Uterus (tissue), 4 donors: Measurements from ENCODE around the gene ZNF121. TPM values are rescaled to one million over a fixed set of nuclear protein-coding genes. Genes with fewer than 3 reads are reported as not detected.
"Not testable (repeated sequence)": the region's sequence is repeated elsewhere in the genome, so short reads cannot be mapped to it uniquely, and the experiment has no call there.

Experiments
- DNase-seq, 2 donors: peaks; one replicate each; pipeline ENCODE4 v3.0.0-alpha.2; 2019 to 2020
- H3K27ac ChIP-seq, 2 donors: fragments of 200-600 bp; sonication (generic); 1 replicate in 1 of 2; 2 replicates in 1 of 2; pipeline ENCODE4 v1.5.1; 2016 to 2018
- H3K27me3 ChIP-seq, 2 donors: fragments of 200-600 bp; sonication (generic); one replicate each; pipeline ENCODE4 v1.5.1; 2018 to 2019; ENCODE audit warnings: control low read depth in 1 of 2
- H3K36me3 ChIP-seq, 2 donors: fragments of 200-600 bp; sonication (generic); one replicate each; pipeline ENCODE4 v1.5.1; 2019; ENCODE audit warnings: control low read depth in 1 of 2
- H3K4me1 ChIP-seq, 2 donors: fragments of 200-600 bp; sonication (generic); one replicate each; pipeline ENCODE4 v1.5.1; 2018 to 2019; ENCODE audit warnings: control low read depth in 1 of 2
- H3K4me3 ChIP-seq, 2 donors: fragments of 200-600 bp; sonication (generic); 1 replicate in 1 of 2; 2 replicates in 1 of 2; pipeline ENCODE4 v1.5.1; 2018 to 2019; ENCODE audit warnings: mild to moderate bottlenecking in 1 of 2
- H3K9me3 ChIP-seq, 2 donors: fragments of 200-600 bp; sonication (generic); one replicate each; pipeline ENCODE4 v1.5.1; 2019; ENCODE audit warnings: control low read depth in 1 of 2
- CTCF ChIP-seq, 4 experiments: fragments of 200-600 bp in 2 of 4; fragments of 450-650 bp in 2 of 4; sonication (generic) in 2 of 4; IDR thresholded peaks; one replicate each; pipeline ENCODE4 v1.5.1; 2016 to 2019; ENCODE audit warnings: antibody characterized with exemption in 4 of 4, mild to moderate bottlenecking in 2 of 4, moderate library complexity in 1 of 4
- POLR2A ChIP-seq, 2 donors: fragments of 450-650 bp; IDR thresholded peaks; one replicate each; pipeline ENCODE4 v1.6.1; 2016; ENCODE audit warnings: antibody characterized with exemption in 2 of 2, mild to moderate bottlenecking in 1 of 2, moderate library complexity in 1 of 2
- intact Hi-C: fragments of 100-400 bp; cut with DNase I; formaldehyde crosslinking; loops from one replicate; pipeline ENCODE4 v1.15.1; 2023; ENCODE audit warnings: low total_unique reads
- total RNA-seq, 4 donors: library from RNA; depleted of rRNA in 3 of 4; stranded (reverse); fragments of >200 nt in 3 of 4; gene quantifications; one replicate each; pipeline versions ENCODE4 v1.1.0 to v1.2.4, GENCODE V29; 2014 to 2023
- donor health status: DM: yes; HTN: yes; CAD: no.

ZNF121 gene
- total RNA-seq, 4 donors from 2014 or later: 17.4 to 76.7 (median 38.6) TPM

- Histone ChIP-seq H3K36me3 (peaks cover 0 to 3% of the 10 kb centered on the region in 2 donors), H3K4me3 (no peak overlapping the region), H3K27ac (no peak overlapping the region), H3K27me3 (no peaks in the 10 kb centered on the region), H3K9me3 (peaks cover 7 to 96% of the 10 kb centered on the region in 2 donors), H3K4me1 (no peaks in the 10 kb centered on the region)
- intact Hi-C loops: no loop called here
- TF ChIP-seq POLR2A (IDR thresholded peaks at IDR 0.05) (no peak), CTCF (IDR thresholded peaks at IDR 0.05) (no peak)
- DNase-seq: no peak
These were observed 18.2 kb downstream of the ZNF121 start for GRCh38 chr19:9565900-9566705.

GRCh38 chr19:9552536-9553274 is 31.6 kb downstream of the ZNF121 start:
- intact Hi-C loops: no loop called here
- H3K27me3 ChIP-seq: no peaks in the 10 kb centered on the region
- peaks cover 0 to 34% of the 10 kb centered on the region in 2 donors for H3K9me3 ChIP-seq
- TF ChIP-seq CTCF (IDR thresholded peaks at IDR 0.05) (no peak), POLR2A (IDR thresholded peaks at IDR 0.05) (no peak)
- no peak overlapping the region for H3K27ac ChIP-seq
- no peaks in the 10 kb centered on the region for H3K4me1 ChIP-seq
- DNase-seq: no peak
- H3K4me3 ChIP-seq: no peak overlapping the region
- H3K36me3 ChIP-seq: no peaks in the 10 kb centered on the region

GRCh38 chr19:9547870-9548269 is 36.4 kb downstream of the ZNF121 start:
- Histone ChIP-seq H3K27me3 (no peaks in the 10 kb centered on the region), H3K36me3 (no peaks in the 10 kb centered on the region), H3K4me3 (no peak overlapping the region), H3K4me1 (no peaks in the 10 kb centered on the region), H3K9me3 (peaks cover 0 to 8% of the 10 kb centered on the region in 2 donors), H3K27ac (no peak overlapping the region)
- TF ChIP-seq POLR2A (IDR thresholded peaks at IDR 0.05) (no peak), CTCF (IDR thresholded peaks at IDR 0.05) (no peak)
- DNase-seq: no peak
- intact Hi-C loops: no loop called here

GRCh38 chr19:9541281-9541680 is 43.0 kb downstream of the ZNF121 start:
- H3K27ac ChIP-seq, H3K4me1 ChIP-seq, intact Hi-C loops, DNase-seq, H3K9me3 ChIP-seq, H3K4me3 ChIP-seq, H3K27me3 ChIP-seq, H3K36me3 ChIP-seq: not testable (repeated sequence)

GRCh38 chr19:9539921-9540320 is 44.4 kb downstream of the ZNF121 start:
- H3K4me1 ChIP-seq, H3K9me3 ChIP-seq, H3K4me3 ChIP-seq, intact Hi-C loops, H3K27me3 ChIP-seq, H3K36me3 ChIP-seq, DNase-seq, H3K27ac ChIP-seq: not testable (repeated sequence)

- DNase-seq, H3K36me3 ChIP-seq, H3K4me1 ChIP-seq, H3K27me3 ChIP-seq, intact Hi-C loops: not testable (repeated sequence)
- Histone ChIP-seq H3K9me3 (peaks cover 0 to 13% of the 10 kb centered on the region in 2 donors), H3K4me3 (peak overlapping the region; percentile 56 to 60), H3K27ac (peak overlapping the region; percentile 82 to 92)
These were observed 45.1 kb downstream of the ZNF121 start for GRCh38 chr19:9539201-9539600.
